ENCODE measurements around the gene SPRY1.

Gene SPRY1

DNA sequence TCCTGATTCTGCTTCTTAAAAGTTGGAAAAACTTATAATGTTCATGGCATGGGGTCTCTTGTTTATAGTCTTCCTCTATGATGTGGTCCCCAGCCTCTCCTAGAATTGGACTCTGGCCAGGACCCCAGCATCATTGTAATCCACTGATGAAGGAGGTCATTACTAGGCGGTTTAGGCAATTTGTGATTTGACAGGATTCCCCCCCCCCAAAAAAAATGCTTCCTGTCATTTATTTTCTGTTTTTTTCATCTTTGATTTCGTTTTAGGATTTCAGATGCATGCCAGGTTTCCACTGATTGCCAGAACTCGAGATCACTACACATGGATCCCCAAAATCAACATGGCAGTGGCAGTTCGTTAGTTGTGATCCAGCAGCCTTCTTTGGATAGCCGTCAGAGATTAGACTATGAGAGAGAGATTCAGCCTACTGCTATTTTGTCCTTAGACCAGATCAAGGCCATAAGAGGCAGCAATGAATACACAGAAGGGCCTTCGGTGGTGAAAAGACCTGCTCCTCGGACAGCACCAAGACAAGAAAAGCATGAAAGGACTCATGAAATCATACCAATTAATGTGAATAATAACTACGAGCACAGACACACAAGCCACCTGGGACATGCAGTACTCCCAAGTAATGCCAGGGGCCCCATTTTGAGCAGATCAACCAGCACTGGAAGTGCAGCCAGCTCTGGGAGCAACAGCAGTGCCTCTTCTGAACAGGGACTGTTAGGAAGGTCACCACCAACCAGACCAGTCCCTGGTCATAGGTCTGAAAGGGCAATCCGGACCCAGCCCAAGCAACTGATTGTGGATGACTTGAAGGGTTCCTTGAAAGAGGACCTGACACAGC, 4.9 kb downstream of the SPRY1 start:
- H3K9ac ChIP-seq (ENCODE audit: low read length), result no peak overlapping the region
- H3K4me2 ChIP-seq (ENCODE audit: low read depth, low read length), result no peak overlapping the region

DNA sequence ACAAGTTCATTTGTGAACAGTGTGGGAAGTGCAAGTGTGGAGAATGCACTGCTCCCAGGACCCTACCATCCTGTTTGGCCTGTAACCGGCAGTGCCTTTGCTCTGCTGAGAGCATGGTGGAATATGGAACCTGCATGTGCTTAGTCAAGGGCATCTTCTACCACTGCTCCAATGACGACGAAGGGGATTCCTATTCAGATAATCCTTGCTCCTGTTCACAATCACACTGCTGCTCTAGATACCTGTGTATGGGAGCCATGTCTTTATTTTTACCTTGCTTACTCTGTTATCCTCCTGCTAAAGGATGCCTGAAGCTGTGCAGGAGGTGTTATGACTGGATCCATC, 5.5 kb downstream of the SPRY1 start:
- no peak for DNase-seq
- TF ChIP-seq EZH2phosphoT487 (IDR thresholded peaks at IDR 0.05; ENCODE audit: low read length) (no peak), EZH2 (optimal IDR thresholded peaks at IDR 0.05; ENCODE audit: low read depth, low read length) (no peak)
- TF ChIP-seq, protein P1, sequence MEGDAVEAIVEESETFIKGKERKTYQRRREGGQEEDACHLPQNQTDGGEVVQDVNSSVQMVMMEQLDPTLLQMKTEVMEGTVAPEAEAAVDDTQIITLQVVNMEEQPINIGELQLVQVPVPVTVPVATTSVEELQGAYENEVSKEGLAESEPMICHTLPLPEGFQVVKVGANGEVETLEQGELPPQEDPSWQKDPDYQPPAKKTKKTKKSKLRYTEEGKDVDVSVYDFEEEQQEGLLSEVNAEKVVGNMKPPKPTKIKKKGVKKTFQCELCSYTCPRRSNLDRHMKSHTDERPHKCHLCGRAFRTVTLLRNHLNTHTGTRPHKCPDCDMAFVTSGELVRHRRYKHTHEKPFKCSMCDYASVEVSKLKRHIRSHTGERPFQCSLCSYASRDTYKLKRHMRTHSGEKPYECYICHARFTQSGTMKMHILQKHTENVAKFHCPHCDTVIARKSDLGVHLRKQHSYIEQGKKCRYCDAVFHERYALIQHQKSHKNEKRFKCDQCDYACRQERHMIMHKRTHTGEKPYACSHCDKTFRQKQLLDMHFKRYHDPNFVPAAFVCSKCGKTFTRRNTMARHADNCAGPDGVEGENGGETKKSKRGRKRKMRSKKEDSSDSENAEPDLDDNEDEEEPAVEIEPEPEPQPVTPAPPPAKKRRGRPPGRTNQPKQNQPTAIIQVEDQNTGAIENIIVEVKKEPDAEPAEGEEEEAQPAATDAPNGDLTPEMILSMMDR (IDR thresholded peaks at IDR 0.05; ENCODE audit: low read length), result no peak

More for the DNA sequence above, 4.9 kb downstream of the SPRY1 start:
- H3K27ac ChIP-seq (ENCODE audit: low read length), result no peak overlapping the region
- no peaks in the 10 kb centered on the region for H3K9me3 ChIP-seq (replicated peaks; ENCODE audit: insufficient read depth, low read length)
- H3K4me1 ChIP-seq (ENCODE audit: low read length), result 0 out of 2 replicates have a peak, but pooled peaks cover 5% of the 10 kb centered on the region
- 0 out of 2 replicates have a peak, but pooled peaks cover 3% of the 10 kb centered on the region for H3K36me3 ChIP-seq (replicated peaks; ENCODE audit: insufficient read depth, low read length)
- no peak overlapping the region for H3K4me3 ChIP-seq (ENCODE audit: low read length)
- no peak overlapping the region for H2AFZ ChIP-seq (ENCODE audit: low read length)
- no peak for DNase-seq
- H3K9me2 ChIP-seq (replicated peaks; ENCODE audit: insufficient read depth, low read length), result no peaks in the 10 kb centered on the region
- H3F3A ChIP-seq (ENCODE audit: insufficient read depth, low read length), result peaks cover 11% of the 10 kb centered on the region
- no peaks in the 10 kb centered on the region for H3K27me3 ChIP-seq (replicated peaks; ENCODE audit: insufficient read depth, low read length)
- TF ChIP-seq, protein P1 (IDR thresholded peaks at IDR 0.05; ENCODE audit: low read length), result no peak
- TF ChIP-seq EZH2 (optimal IDR thresholded peaks at IDR 0.05; ENCODE audit: low read depth, low read length), result no peak
- TF ChIP-seq EZH2phosphoT487 (IDR thresholded peaks at IDR 0.05; ENCODE audit: low read length), result no peak
- H4K20me1 ChIP-seq (ENCODE audit: insufficient read depth, low read length), result no peaks in the 10 kb centered on the region
- H3K79me2 ChIP-seq (ENCODE audit: low read length), result peaks cover 52% of the 10 kb centered on the region

DNA sequence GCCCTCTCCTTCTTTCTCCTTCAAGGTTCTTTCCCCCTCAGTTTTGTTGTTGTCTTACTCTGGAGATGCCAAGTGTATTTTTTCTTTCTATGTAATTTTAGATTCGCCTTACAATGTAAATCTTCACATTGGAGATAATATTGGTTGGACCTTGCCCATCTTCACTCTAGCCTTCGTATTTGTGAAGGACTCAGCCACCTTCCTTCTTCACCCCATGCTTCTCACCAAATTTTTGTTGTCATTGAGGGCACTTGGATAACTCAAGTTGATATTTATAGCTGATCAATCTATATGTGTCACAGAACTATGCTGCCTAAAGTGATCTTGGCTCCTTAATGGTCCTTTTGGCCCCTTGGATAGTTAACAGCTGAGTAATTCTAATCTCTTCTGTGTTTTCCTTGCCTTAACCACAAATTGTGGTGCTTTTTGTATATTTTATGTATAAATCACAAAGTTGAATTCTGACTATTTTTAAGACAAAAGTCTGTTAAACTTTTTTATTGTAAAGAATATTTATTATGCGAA, 6.5 kb downstream of the SPRY1 start:
- H2AFZ ChIP-seq (ENCODE audit: low read length), result no peak overlapping the region
- no peaks in the 10 kb centered on the region for H4K20me1 ChIP-seq (ENCODE audit: insufficient read depth, low read length)
- H3K9me3 ChIP-seq (replicated peaks; ENCODE audit: insufficient read depth, low read length), result no peaks in the 10 kb centered on the region
- no peak for DNase-seq
- H3K27me3 ChIP-seq (replicated peaks; ENCODE audit: insufficient read depth, low read length), result no peaks in the 10 kb centered on the region
- H3K4me3 ChIP-seq (ENCODE audit: low read length), result no peak overlapping the region
- no peaks in the 10 kb centered on the region for H3F3A ChIP-seq (ENCODE audit: insufficient read depth, low read length)
- peaks cover 52% of the 10 kb centered on the region for H3K79me2 ChIP-seq (ENCODE audit: low read length)
- H3K9ac ChIP-seq (ENCODE audit: low read length), result no peak overlapping the region
- 0 out of 2 replicates have a peak, but pooled peaks cover 5% of the 10 kb centered on the region for H3K4me1 ChIP-seq (ENCODE audit: low read length)
- 0 out of 2 replicates have a peak, but pooled peaks cover 3% of the 10 kb centered on the region for H3K36me3 ChIP-seq (replicated peaks; ENCODE audit: insufficient read depth, low read length)
- TF ChIP-seq EZH2phosphoT487 (IDR thresholded peaks at IDR 0.05; ENCODE audit: low read length) (no peak), EZH2 (optimal IDR thresholded peaks at IDR 0.05; ENCODE audit: low read depth, low read length) (no peak)
- TF ChIP-seq, protein P1 (IDR thresholded peaks at IDR 0.05; ENCODE audit: low read length), result no peak
- no peaks in the 10 kb centered on the region for H3K9me2 ChIP-seq (replicated peaks; ENCODE audit: insufficient read depth, low read length)
- H3K4me2 ChIP-seq (ENCODE audit: low read depth, low read length), result no peak overlapping the region
- no peak overlapping the region for H3K27ac ChIP-seq (ENCODE audit: low read length)

More for the DNA sequence above, 5.5 kb downstream of the SPRY1 start:
- Histone ChIP-seq H3K36me3 (replicated peaks; ENCODE audit: insufficient read depth, low read length) (0 out of 2 replicates have a peak, but pooled peaks cover 3% of the 10 kb centered on the region), H3K27ac (ENCODE audit: low read length) (no peak overlapping the region), H2AFZ (ENCODE audit: low read length) (no peak overlapping the region), H3K9me2 (replicated peaks; ENCODE audit: insufficient read depth, low read length) (no peaks in the 10 kb centered on the region), H3K9ac (ENCODE audit: low read length) (no peak overlapping the region), H3K4me3 (ENCODE audit: low read length) (no peak overlapping the region), H3K9me3 (replicated peaks; ENCODE audit: insufficient read depth, low read length) (no peaks in the 10 kb centered on the region), H4K20me1 (ENCODE audit: insufficient read depth, low read length) (no peaks in the 10 kb centered on the region), H3F3A (ENCODE audit: insufficient read depth, low read length) (peaks cover 5% of the 10 kb centered on the region), H3K27me3 (replicated peaks; ENCODE audit: insufficient read depth, low read length) (no peaks in the 10 kb centered on the region), H3K4me2 (ENCODE audit: low read depth, low read length) (no peak overlapping the region), H3K4me1 (ENCODE audit: low read length) (0 out of 2 replicates have a peak, but pooled peaks cover 5% of the 10 kb centered on the region), H3K79me2 (ENCODE audit: low read length) (peaks cover 52% of the 10 kb centered on the region)

All from MM.1S (cell line).